ENCODE measurements around the gene DDX31. TPM values are rescaled to one million over a fixed set of nuclear protein-coding genes. Genes with fewer than 3 reads are reported as not detected.

The DDX31 gene
- total RNA-seq, 1 experiment from 2014 or later, result 25.8 TPM

GRCh38 chr9:132543251-132543650 is 126.5 kb downstream of the DDX31 start:
- Histone ChIP-seq H3K9me2 (ENCODE audit: insufficient read depth) (no peaks in the 10 kb centered on the region), H2AFZ (ENCODE audit: low read depth, low read length, poor library complexity, severe bottlenecking) (no peak overlapping the region), H4K20me1 (ENCODE audit: insufficient read depth) (no peaks in the 10 kb centered on the region), H3K4me3 (replicated peaks in 1 of 2; ENCODE audit: low read depth in 1 of 2, low read length in 2 of 2) (no peak overlapping the region), H3K4me2 (ENCODE audit: low read length) (no peak overlapping the region), H3K79me2 (ENCODE audit: insufficient read depth, low read length) (no peaks in the 10 kb centered on the region), H3K9ac (ENCODE audit: low read length) (no peak overlapping the region), H3K9me3 (ENCODE audit: control insufficient read depth in 1 of 2, insufficient read depth in 1 of 2, low read depth in 1 of 2, low read length in 2 of 2) (no peaks in the 10 kb centered on the region), H3K36me3 (ENCODE audit: control insufficient read depth in 1 of 2, insufficient read depth in 2 of 2, low read length in 2 of 2) (no peaks in the 10 kb centered on the region), H3K4me1 (ENCODE audit: control insufficient read depth in 1 of 2, insufficient read depth in 2 of 2, low read length in 2 of 2) (peaks cover 2 to 10% of the 10 kb centered on the region in 2 experiments; a peak in 3 of 4 replicates), H3K27ac (ENCODE audit: low read depth, low read length) (no peak overlapping the region), H3K27me3 (ENCODE audit: insufficient read depth, low read length) (no peaks in the 10 kb centered on the region)
- RAD21 ChIA-PET (ENCODE audit: low non-redundant PET in 1 of 2, low total read pairs in 2 of 2, uncharacterized antibody in 2 of 2, unreplicated experiment in 2 of 2), result no interaction called here
- CTCF ChIA-PET, result no interaction called here
- ATAC-seq, result no peak
- TF ChIP-seq RAD21 (IDR thresholded peaks at IDR 0.05; ENCODE audit: low read depth), result no peak
- TF ChIP-seq CEBPB (IDR thresholded peaks at IDR 0.05; ENCODE audit: low read depth), result no peak
- no peak for TF ChIP-seq TCF7L2 (IDR thresholded peaks at IDR 0.05; ENCODE audit: borderline replicate concordance, extremely low read depth, insufficient read depth, insufficient read length)
- no peak for TF ChIP-seq SP1 (IDR thresholded peaks at IDR 0.05; ENCODE audit: low read depth)
- TF ChIP-seq POLR2AphosphoS5 (IDR thresholded peaks at IDR 0.05; ENCODE audit: low read depth, low read length), result no peak
- TF ChIP-seq CTCF (IDR thresholded peaks at IDR 0.05 in 2 of 3, conservative IDR thresholded peaks at IDR 0.05 in 1 of 3; ENCODE audit: borderline replicate concordance in 1 of 3, insufficient read depth in 1 of 3, low read depth in 2 of 3, low read length in 2 of 3), result no peak
- TF ChIP-seq SIN3A (IDR thresholded peaks at IDR 0.05; ENCODE audit: low read depth), result no peak
- TF ChIP-seq ZNF274 (IDR thresholded peaks at IDR 0.05; ENCODE audit: low read depth, low read length), result no peak
- TF ChIP-seq ZFX (IDR thresholded peaks at IDR 0.05), result no peak
- TF ChIP-seq SRF (IDR thresholded peaks at IDR 0.05; ENCODE audit: low read depth), result no peak
- no peak for TF ChIP-seq CBX3 (IDR thresholded peaks at IDR 0.05; ENCODE audit: low read depth)
- TF ChIP-seq REST (IDR thresholded peaks at IDR 0.05; ENCODE audit: low read depth), result no peak
- no peak for TF ChIP-seq ATF3 (IDR thresholded peaks at IDR 0.05)
- TF ChIP-seq EGR1 (IDR thresholded peaks at IDR 0.05; ENCODE audit: low read depth), result no peak
- no peak for TF ChIP-seq FOSL1 (IDR thresholded peaks at IDR 0.05; ENCODE audit: low read depth)
- no peak for TF ChIP-seq ELF1 (IDR thresholded peaks at IDR 0.05; ENCODE audit: borderline replicate concordance, low read depth)
- POLR2A ChIA-PET, result no interaction called here
- intact Hi-C loops (cut with micrococcal nuclease), result no loop called here
- no TSS peak for BruUV-seq (replicated peaks)
- DNase-seq (ENCODE audit: low read depth, low spot score), result no peak
